Spinal cord (tissue), 10 donors: ENCODE measurements around the gene C1QTNF6. TPM values are rescaled to one million over a fixed set of nuclear protein-coding genes. Genes with fewer than 3 reads are reported as not detected.

Experiments used
- DNase-seq, 6 donors: peaks; one replicate each; pipeline versions ENCODE4 v3.0.0 to v3.0.0-alpha.2; 2013 to 2015; ENCODE audit warnings: low spot score in 6 of 6, low read depth in 4 of 6
- H3K27ac ChIP-seq: one replicate; pipeline ENCODE4 v1.5.1; 2013; ENCODE audit warnings: low read depth, low read length, control low read depth
- H3K27me3 ChIP-seq: one replicate; pipeline ENCODE4 v1.6.1; 2013; ENCODE audit warnings: low read length; ENCODE audit not compliant: control insufficient read depth, insufficient read depth
- H3K36me3 ChIP-seq: one replicate; pipeline ENCODE4 v1.6.1; 2013; ENCODE audit warnings: low read length; ENCODE audit not compliant: control insufficient read depth, insufficient read depth
- H3K4me1 ChIP-seq: one replicate; pipeline ENCODE4 v1.6.1; 2013; ENCODE audit warnings: low read length; ENCODE audit not compliant: control insufficient read depth, insufficient read depth
- H3K4me3 ChIP-seq: one replicate; pipeline ENCODE4 v1.5.1; 2013; ENCODE audit warnings: low read depth, low read length, control low read depth
- H3K9me3 ChIP-seq: one replicate; pipeline ENCODE4 v1.6.1; 2013; ENCODE audit warnings: low read length; ENCODE audit not compliant: control insufficient read depth, insufficient read depth
- WGBS: methylation state at CpG from one replicate; pipeline ENCODE4 v1.1.5; 2013; ENCODE audit warnings: missing lambda C conversion rate; ENCODE audit not compliant: insufficient coverage; 5-methylcytosine and 5-hydroxymethylcytosine counted together
- polyA plus RNA-seq, 2 donors: library from polyadenylated mRNA; unstranded; fragments of 120-200 nt; gene quantifications; one replicate each; pipeline ENCODE4 v1.2.1, GENCODE V29; 2013; ENCODE audit not compliant: insufficient read length in 2 of 2
- total RNA-seq, 2 donors: library from RNA; depleted of rRNA in 1 of 2; stranded (reverse); fragments of 120-200 nt in 1 of 2; fragments of >200 nt in 1 of 2; gene quantifications; one replicate each; pipeline versions ENCODE4 v1.2.3 to v1.2.4, GENCODE V29; 2013 to 2014
- donor health status: healthy.

C1QTNF6 gene
- total and polyA plus RNA-seq, 4 donors, result 7.5 to 15.1 (median 12.9) TPM

- Histone ChIP-seq H3K4me1 (peaks cover 50% of the 10 kb centered on the region), H3K36me3 (peaks cover 3% of the 10 kb centered on the region), H3K27me3 (no peaks in the 10 kb centered on the region), H3K9me3 (no peaks in the 10 kb centered on the region), H3K27ac (peak overlapping the region; percentile 50), H3K4me3 (peak overlapping the region; percentile 88)
- no peak for DNase-seq
- 4% methylated on average over 11 of the region's 12 CpGs for WGBS
These were observed 11.7 kb upstream of the C1QTNF6 start for GRCh38 chr22:37199760-37200108.

GRCh38 chr22:37199103-37199759 is 11.2 kb upstream of the C1QTNF6 start:
- WGBS, result under 1% methylated on average over 58 of the region's 58 CpGs
- Histone ChIP-seq H3K27ac (peak overlapping the region; percentile 98), H3K27me3 (no peaks in the 10 kb centered on the region), H3K4me3 (peak overlapping the region; percentile 88), H3K9me3 (no peaks in the 10 kb centered on the region), H3K36me3 (peaks cover 3% of the 10 kb centered on the region), H3K4me1 (peaks cover 50% of the 10 kb centered on the region)
- DNase-seq, result peak; percentile 96 to 100 (median 98)

GRCh38 chr22:37198258-37199102 is 10.4 kb upstream of the C1QTNF6 start:
- Histone ChIP-seq H3K27me3 (no peaks in the 10 kb centered on the region), H3K4me3 (peak overlapping the region; percentile 88), H3K36me3 (peaks cover 3% of the 10 kb centered on the region), H3K27ac (peak overlapping the region; percentile 98), H3K4me1 (peaks cover 50% of the 10 kb centered on the region), H3K9me3 (no peaks in the 10 kb centered on the region)
- WGBS, result 3% methylated on average over 50 of the region's 51 CpGs
- DNase-seq, result peak in 2 of 6 donors; percentile 91 to 92

- DNase-seq, result no peak
- Histone ChIP-seq H3K4me3 (no peak overlapping the region), H3K9me3 (no peaks in the 10 kb centered on the region), H3K27me3 (no peaks in the 10 kb centered on the region), H3K27ac (peak overlapping the region; percentile 98), H3K4me1 (peaks cover 42% of the 10 kb centered on the region), H3K36me3 (peaks cover 3% of the 10 kb centered on the region)
- WGBS, result 79% methylated on average over 12 of the region's 12 CpGs
These were observed 9.6 kb upstream of the C1QTNF6 start for GRCh38 chr22:37197451-37198257.

GRCh38 chr22:37196539-37197450 is 8.7 kb upstream of the C1QTNF6 start:
- Histone ChIP-seq H3K4me3 (no peak overlapping the region), H3K4me1 (peaks cover 40% of the 10 kb centered on the region), H3K9me3 (no peaks in the 10 kb centered on the region), H3K27ac (peak overlapping the region; percentile 50), H3K27me3 (no peaks in the 10 kb centered on the region), H3K36me3 (peaks cover 3% of the 10 kb centered on the region)
- peak in 2 of 6 donors; percentile 28 to 81 for DNase-seq
- 42% methylated on average over 7 of the region's 14 CpGs for WGBS

- Histone ChIP-seq H3K4me1 (peaks cover 40% of the 10 kb centered on the region), H3K36me3 (peaks cover 3% of the 10 kb centered on the region), H3K27ac (no peak overlapping the region), H3K4me3 (no peak overlapping the region), H3K27me3 (no peaks in the 10 kb centered on the region), H3K9me3 (no peaks in the 10 kb centered on the region)
- 81% methylated on average over 4 of the region's 4 CpGs for WGBS
- DNase-seq, result no peak
These were observed 7.9 kb upstream of the C1QTNF6 start for GRCh38 chr22:37195921-37196320.

GRCh38 chr22:37194750-37195149 is 6.7 kb upstream of the C1QTNF6 start:
- DNase-seq, result no peak
- H3K27ac ChIP-seq, result no peak overlapping the region
- WGBS, result 100% methylated on average over 2 of the region's 3 CpGs

GRCh38 chr22:37193629-37194191 is 5.7 kb upstream of the C1QTNF6 start:
- Histone ChIP-seq H3K36me3 (peaks cover 3% of the 10 kb centered on the region), H3K9me3 (no peaks in the 10 kb centered on the region), H3K27me3 (no peaks in the 10 kb centered on the region), H3K27ac (no peak overlapping the region), H3K4me1 (peaks cover 28% of the 10 kb centered on the region), H3K4me3 (no peak overlapping the region)
- peak in 1 of 6 donors; percentile 42 for DNase-seq
- 79% methylated on average over 5 of the region's 10 CpGs for WGBS

More at GRCh38 chr22:37194750-37195149, 6.7 kb upstream of the C1QTNF6 start:
- H3K4me3 ChIP-seq, result no peak overlapping the region
- peaks cover 36% of the 10 kb centered on the region for H3K4me1 ChIP-seq
- H3K27me3 ChIP-seq, result no peaks in the 10 kb centered on the region
- H3K36me3 ChIP-seq, result peaks cover 3% of the 10 kb centered on the region
- no peaks in the 10 kb centered on the region for H3K9me3 ChIP-seq
